RWPE2 (cell line): ENCODE measurements around the gene WIF1.

ENCODE experiments used
- ATAC-seq: fragments of 200-7000 bp; cut with Tn5 transposase; 3 replicates; pipeline ENCODE4 v1.9.1; 2021; ENCODE audit warnings: low read depth
- DNase-seq: peaks from one replicate; pipeline ENCODE4 v3.0.0-alpha.2; 2020; ENCODE audit warnings: low spot score
- H3K27ac ChIP-seq: fragments of 450-650 bp; 2 replicates; pipeline ENCODE4 v1.5.1; 2017; ENCODE audit warnings: mild to moderate bottlenecking; ENCODE audit not compliant: poor library complexity, severe bottlenecking
- H3K27me3 ChIP-seq: fragments of 250-450 bp; sonication (Bioruptor Pico); 2 replicates; pipeline ENCODE4 v1.5.1; 2021; ENCODE audit warnings: mild to moderate bottlenecking, moderate library complexity; ENCODE audit not compliant: insufficient read depth, poor library complexity, severe bottlenecking
- H3K36me3 ChIP-seq: fragments of 250-450 bp; sonication (Bioruptor Pico); 2 replicates; pipeline ENCODE4 v1.5.1; 2020; ENCODE audit warnings: low read depth, mild to moderate bottlenecking, moderate library complexity
- H3K4me1 ChIP-seq: fragments of 250-450 bp; sonication (Bioruptor Pico); 2 replicates; pipeline ENCODE4 v1.5.1; 2021; ENCODE audit warnings: mild to moderate bottlenecking, moderate library complexity; ENCODE audit not compliant: insufficient read depth, poor library complexity, severe bottlenecking
- H3K4me3 ChIP-seq: fragments of 250-450 bp; sonication (Bioruptor Pico); 2 replicates; pipeline ENCODE4 v1.5.1; 2021; ENCODE audit warnings: mild to moderate bottlenecking, moderate library complexity; ENCODE audit not compliant: severe bottlenecking
- H3K9me3 ChIP-seq: fragments of 250-450 bp; sonication (Bioruptor Pico); 2 replicates; pipeline ENCODE4 v1.5.1; 2021; ENCODE audit warnings: mild to moderate bottlenecking, moderate library complexity; ENCODE audit not compliant: severe bottlenecking
- CTCF ChIP-seq: fragments of 450-650 bp; IDR thresholded peaks from one replicate; pipeline ENCODE4 v1.5.1; 2017; ENCODE audit warnings: mild to moderate bottlenecking, moderate library complexity; ENCODE audit not compliant: poor library complexity, severe bottlenecking

WIF1 gene

GRCh38 chr12:65055859-65056258 lies 65.2 kb downstream of the WIF1 start:
- DNase-seq, result no peak
- H3K4me1 ChIP-seq, result no peaks in the 10 kb centered on the region
- H3K27me3 ChIP-seq, result no peaks in the 10 kb centered on the region
- ATAC-seq, result no peak
- H3K36me3 ChIP-seq, result no peaks in the 10 kb centered on the region
- no peak overlapping the region for H3K4me3 ChIP-seq
- no peak overlapping the region for H3K27ac ChIP-seq
- H3K9me3 ChIP-seq, result no peaks in the 10 kb centered on the region
- TF ChIP-seq CTCF, result no peak

GRCh38 chr12:65051218-65051617 lies 69.9 kb downstream of the WIF1 start:
- Histone ChIP-seq H3K27ac (no peak overlapping the region), H3K4me3 (no peak overlapping the region), H3K27me3 (no peaks in the 10 kb centered on the region), H3K4me1 (no peaks in the 10 kb centered on the region), H3K36me3 (no peaks in the 10 kb centered on the region), H3K9me3 (no peaks in the 10 kb centered on the region)
- no peak for DNase-seq
- no peak for TF ChIP-seq CTCF
- no peak for ATAC-seq

- TF ChIP-seq CTCF, result no peak
- Histone ChIP-seq H3K9me3 (no peaks in the 10 kb centered on the region), H3K4me1 (no peaks in the 10 kb centered on the region), H3K27me3 (no peaks in the 10 kb centered on the region), H3K36me3 (no peaks in the 10 kb centered on the region), H3K4me3 (no peak overlapping the region), H3K27ac (no peak overlapping the region)
- ATAC-seq (no peak), DNase-seq (no peak)
Measured at GRCh38 chr12:65045269-65045668, 75.8 kb downstream of the WIF1 start.

- no peak for TF ChIP-seq CTCF
- Histone ChIP-seq H3K36me3 (no peaks in the 10 kb centered on the region), H3K4me3 (no peak overlapping the region), H3K27ac (no peak overlapping the region), H3K9me3 (no peaks in the 10 kb centered on the region), H3K4me1 (no peaks in the 10 kb centered on the region), H3K27me3 (no peaks in the 10 kb centered on the region)
- ATAC-seq (no peak), DNase-seq (no peak)
Measured at GRCh38 chr12:65039301-65039700, 81.8 kb downstream of the WIF1 start.

GRCh38 chr12:65025136-65025535 lies 96.0 kb downstream of the WIF1 start:
- no peak for DNase-seq
- Histone ChIP-seq H3K27ac (no peak overlapping the region), H3K9me3 (no peaks in the 10 kb centered on the region), H3K36me3 (no peaks in the 10 kb centered on the region), H3K4me3 (no peak overlapping the region), H3K27me3 (no peaks in the 10 kb centered on the region), H3K4me1 (peaks cover 4% of the 10 kb centered on the region)
- TF ChIP-seq CTCF, result no peak
- no peak for ATAC-seq
